SH-SY5Y (cell line): ENCODE measurements around the gene CXXC4.

Experiments
- GATA2 ChIP-seq: IDR thresholded peaks from 2 replicates; pipeline ENCODE4 v1.6.1; 2011; ENCODE audit warnings: mild to moderate bottlenecking, low read depth, low read length
- GATA3 ChIP-seq: IDR thresholded peaks from 2 replicates; pipeline ENCODE4 v1.6.1; 2011; ENCODE audit warnings: low read depth, mild to moderate bottlenecking, low read length, moderate library complexity

GRCh38 chr4:104490770-104491480 is 3.8 kb downstream of the CXXC4 start:
- TF ChIP-seq GATA2 = peak; percentile 18; the same call in 1 of the 2 replicates
- TF ChIP-seq GATA3 = no peak
